ENCODE measurements around the gene SPSB4.

DNA sequence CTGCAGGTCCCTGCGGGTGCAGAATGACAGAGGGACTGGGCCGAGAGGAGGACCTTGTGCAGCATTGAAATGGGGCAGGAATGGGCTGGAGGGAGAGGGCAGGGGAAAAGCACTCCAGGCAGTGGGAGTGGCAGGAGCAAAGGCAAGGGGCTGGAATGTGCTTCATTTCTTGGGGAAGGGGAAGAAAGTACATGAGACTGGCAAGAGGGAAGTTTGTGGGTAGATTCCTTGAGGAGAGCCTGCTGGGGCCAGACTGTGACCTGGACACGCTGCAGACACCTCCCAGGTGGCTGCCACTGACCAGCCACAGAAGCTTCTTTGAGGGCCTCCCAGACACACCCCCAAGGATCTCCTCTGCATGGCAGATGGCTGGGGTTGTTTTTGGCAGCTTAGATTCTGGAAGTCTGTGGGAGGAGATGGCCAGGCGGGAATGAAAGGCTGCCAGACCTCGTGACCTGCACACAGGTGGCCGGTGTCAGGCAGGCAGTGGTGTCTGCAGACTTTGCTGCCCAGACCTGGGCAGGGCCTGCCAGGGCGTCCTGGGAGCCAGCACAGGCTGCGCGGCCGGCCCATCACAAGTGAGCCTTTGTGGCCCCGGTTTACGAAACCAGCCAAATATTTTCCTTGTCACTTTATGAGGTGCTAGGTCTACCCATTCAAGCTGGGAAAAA lies 53.1 kb downstream of the SPSB4 start:
- TF ChIP-seq, protein P1, sequence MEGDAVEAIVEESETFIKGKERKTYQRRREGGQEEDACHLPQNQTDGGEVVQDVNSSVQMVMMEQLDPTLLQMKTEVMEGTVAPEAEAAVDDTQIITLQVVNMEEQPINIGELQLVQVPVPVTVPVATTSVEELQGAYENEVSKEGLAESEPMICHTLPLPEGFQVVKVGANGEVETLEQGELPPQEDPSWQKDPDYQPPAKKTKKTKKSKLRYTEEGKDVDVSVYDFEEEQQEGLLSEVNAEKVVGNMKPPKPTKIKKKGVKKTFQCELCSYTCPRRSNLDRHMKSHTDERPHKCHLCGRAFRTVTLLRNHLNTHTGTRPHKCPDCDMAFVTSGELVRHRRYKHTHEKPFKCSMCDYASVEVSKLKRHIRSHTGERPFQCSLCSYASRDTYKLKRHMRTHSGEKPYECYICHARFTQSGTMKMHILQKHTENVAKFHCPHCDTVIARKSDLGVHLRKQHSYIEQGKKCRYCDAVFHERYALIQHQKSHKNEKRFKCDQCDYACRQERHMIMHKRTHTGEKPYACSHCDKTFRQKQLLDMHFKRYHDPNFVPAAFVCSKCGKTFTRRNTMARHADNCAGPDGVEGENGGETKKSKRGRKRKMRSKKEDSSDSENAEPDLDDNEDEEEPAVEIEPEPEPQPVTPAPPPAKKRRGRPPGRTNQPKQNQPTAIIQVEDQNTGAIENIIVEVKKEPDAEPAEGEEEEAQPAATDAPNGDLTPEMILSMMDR (IDR thresholded peaks at IDR 0.05), result no peak
- TF ChIP-seq POLR2AphosphoS5 (IDR thresholded peaks at IDR 0.05) (no peak), POLR2A (IDR thresholded peaks at IDR 0.05) (no peak)
